Stomach (tissue), 4 donors: ENCODE results near the gene ADRM1.

Experiments
- EP300 ChIP-seq: sonication (generic); formaldehyde crosslinking; IDR thresholded peaks from one replicate; pipeline ENCODE4 v1.6.1; 2017; ENCODE audit warnings: antibody characterized with exemption
- POLR2A ChIP-seq, 4 donors: fragments of 450-650 bp; IDR thresholded peaks; one replicate each; pipeline ENCODE4 v1.6.1; 2016; ENCODE audit warnings: antibody characterized with exemption in 4 of 4, control low read depth in 2 of 4, mild to moderate bottlenecking in 1 of 4, moderate library complexity in 1 of 4
- POLR2AphosphoS5 ChIP-seq, 3 donors: sonication (generic); formaldehyde crosslinking; IDR thresholded peaks; one replicate each; pipeline ENCODE4 v1.6.1; 2016; ENCODE audit warnings: antibody characterized with exemption in 3 of 3
- TF ChIP-seq, protein P1 (sequence below), 7 experiments: fragments of 450-650 bp in 4 of 7; fragments of 200-600 bp in 3 of 7; sonication (generic) in 3 of 7; IDR thresholded peaks; one replicate each; pipeline ENCODE4 v1.5.1; 2016 to 2019; ENCODE audit warnings: antibody characterized with exemption in 7 of 7, control low read depth in 2 of 7, mild to moderate bottlenecking in 1 of 7

DNA sequence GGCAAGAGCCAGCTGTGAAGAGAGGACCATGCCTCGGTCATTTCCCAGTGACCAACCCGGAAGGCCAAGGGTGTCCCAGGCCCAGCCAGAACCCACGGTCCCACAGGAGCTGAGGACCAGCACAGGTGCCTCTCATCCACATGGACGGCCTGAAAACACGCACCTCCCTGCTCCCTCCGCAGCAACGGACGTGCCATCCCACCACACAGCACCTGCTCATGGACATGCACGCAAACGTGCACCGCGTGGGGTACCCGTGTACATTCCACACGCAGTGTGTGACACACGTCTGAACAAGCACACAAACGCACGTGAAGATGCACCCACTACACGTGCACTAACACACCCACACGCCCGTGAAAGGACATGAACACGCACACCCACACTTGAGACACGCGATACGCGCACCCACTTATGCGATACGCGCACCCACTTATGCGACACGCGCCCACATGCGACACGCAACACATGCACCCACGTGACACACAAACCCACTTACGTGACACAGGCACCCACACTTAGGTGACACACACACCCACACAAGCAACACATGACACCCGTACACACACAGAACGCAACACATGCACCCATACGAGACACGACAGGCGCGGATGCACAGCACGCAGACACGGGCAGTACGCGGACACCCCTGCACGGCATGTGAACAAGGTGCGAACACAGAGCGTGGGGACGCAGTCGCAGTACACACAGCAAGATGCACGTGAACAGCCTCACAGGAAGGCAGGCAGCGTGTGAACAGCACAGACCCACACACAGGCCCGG, 34.2 kb downstream of the ADRM1 start:
- TF ChIP-seq, protein P1, sequence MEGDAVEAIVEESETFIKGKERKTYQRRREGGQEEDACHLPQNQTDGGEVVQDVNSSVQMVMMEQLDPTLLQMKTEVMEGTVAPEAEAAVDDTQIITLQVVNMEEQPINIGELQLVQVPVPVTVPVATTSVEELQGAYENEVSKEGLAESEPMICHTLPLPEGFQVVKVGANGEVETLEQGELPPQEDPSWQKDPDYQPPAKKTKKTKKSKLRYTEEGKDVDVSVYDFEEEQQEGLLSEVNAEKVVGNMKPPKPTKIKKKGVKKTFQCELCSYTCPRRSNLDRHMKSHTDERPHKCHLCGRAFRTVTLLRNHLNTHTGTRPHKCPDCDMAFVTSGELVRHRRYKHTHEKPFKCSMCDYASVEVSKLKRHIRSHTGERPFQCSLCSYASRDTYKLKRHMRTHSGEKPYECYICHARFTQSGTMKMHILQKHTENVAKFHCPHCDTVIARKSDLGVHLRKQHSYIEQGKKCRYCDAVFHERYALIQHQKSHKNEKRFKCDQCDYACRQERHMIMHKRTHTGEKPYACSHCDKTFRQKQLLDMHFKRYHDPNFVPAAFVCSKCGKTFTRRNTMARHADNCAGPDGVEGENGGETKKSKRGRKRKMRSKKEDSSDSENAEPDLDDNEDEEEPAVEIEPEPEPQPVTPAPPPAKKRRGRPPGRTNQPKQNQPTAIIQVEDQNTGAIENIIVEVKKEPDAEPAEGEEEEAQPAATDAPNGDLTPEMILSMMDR (IDR thresholded peaks at IDR 0.05) = no peak
- TF ChIP-seq POLR2A (IDR thresholded peaks at IDR 0.05) = no peak
- TF ChIP-seq EP300 = no peak
- no peak for TF ChIP-seq POLR2AphosphoS5 (IDR thresholded peaks at IDR 0.05)
